Measurements from ENCODE around the gene KCNJ15.
"Not testable (repeated sequence)": the region's sequence is repeated elsewhere in the genome, so short reads cannot be mapped to it uniquely, and the experiment has no call there.

Gene KCNJ15

GRCh38 chr21:38228115-38228514, 28.7 kb upstream of the KCNJ15 start:
- DNase-seq (ENCODE audit: insufficient read length, low spot score) (no peak), FAIRE-seq (no peak)
- no peak for TF ChIP-seq TAF1 (IDR thresholded peaks at IDR 0.05; ENCODE audit: low read depth, low read length)
- TF ChIP-seq POU2F2 (IDR thresholded peaks at IDR 0.05; ENCODE audit: low read depth, low read length): no peak
- no peak for TF ChIP-seq SPI1 (IDR thresholded peaks at IDR 0.05; ENCODE audit: low read depth, low read length)
- TF ChIP-seq POLR2AphosphoS5 (IDR thresholded peaks at IDR 0.05; ENCODE audit: low read depth, low read length): no peak
- TF ChIP-seq PAX5 (IDR thresholded peaks at IDR 0.05; ENCODE audit: insufficient read depth, low read length, severe bottlenecking): no peak

- FAIRE-seq: no peak
- no peak for TF ChIP-seq PAX5 (IDR thresholded peaks at IDR 0.05; ENCODE audit: insufficient read depth, low read length, severe bottlenecking)
- no peak for TF ChIP-seq SPI1 (IDR thresholded peaks at IDR 0.05; ENCODE audit: low read depth, low read length)
- TF ChIP-seq TAF1 (IDR thresholded peaks at IDR 0.05; ENCODE audit: low read depth, low read length): no peak
- no peak for TF ChIP-seq POLR2AphosphoS5 (IDR thresholded peaks at IDR 0.05; ENCODE audit: low read depth, low read length)
- no peak for TF ChIP-seq POU2F2 (IDR thresholded peaks at IDR 0.05; ENCODE audit: low read depth, low read length)
- TF ChIP-seq POLR2A (IDR thresholded peaks at IDR 0.05; ENCODE audit: low read depth, low read length): no peak
- no peak for DNase-seq (ENCODE audit: insufficient read length, low spot score)
Measured at GRCh38 chr21:38228537-38228936, 28.3 kb upstream of the KCNJ15 start.

GRCh38 chr21:38229260-38229877, 27.4 kb upstream of the KCNJ15 start:
- FAIRE-seq (no peak), DNase-seq (ENCODE audit: insufficient read length, low spot score) (no peak)
- no peak for TF ChIP-seq SPI1 (IDR thresholded peaks at IDR 0.05; ENCODE audit: low read depth, low read length)
- no peak for TF ChIP-seq POLR2A (IDR thresholded peaks at IDR 0.05; ENCODE audit: low read depth, low read length)
- TF ChIP-seq TAF1 (IDR thresholded peaks at IDR 0.05; ENCODE audit: low read depth, low read length): no peak
- TF ChIP-seq POU2F2 (IDR thresholded peaks at IDR 0.05; ENCODE audit: low read depth, low read length): no peak
- no peak for TF ChIP-seq POLR2AphosphoS5 (IDR thresholded peaks at IDR 0.05; ENCODE audit: low read depth, low read length)
- TF ChIP-seq PAX5 (IDR thresholded peaks at IDR 0.05; ENCODE audit: insufficient read depth, low read length, severe bottlenecking): no peak

- DNase-seq (ENCODE audit: insufficient read length, low spot score) (no peak), FAIRE-seq (no peak)
- TF ChIP-seq POU2F2 (IDR thresholded peaks at IDR 0.05; ENCODE audit: low read depth, low read length): no peak
- no peak for TF ChIP-seq POLR2A (IDR thresholded peaks at IDR 0.05; ENCODE audit: low read depth, low read length)
- no peak for TF ChIP-seq PAX5 (IDR thresholded peaks at IDR 0.05; ENCODE audit: insufficient read depth, low read length, severe bottlenecking)
- no peak for TF ChIP-seq TAF1 (IDR thresholded peaks at IDR 0.05; ENCODE audit: low read depth, low read length)
Measured at GRCh38 chr21:38234395-38235142, 22.2 kb upstream of the KCNJ15 start.

GRCh38 chr21:38235251-38235650, 21.5 kb upstream of the KCNJ15 start:
- DNase-seq (ENCODE audit: insufficient read length, low spot score); FAIRE-seq: not testable (repeated sequence)

- DNase-seq (ENCODE audit: insufficient read length, low spot score): no peak
- no peak for FAIRE-seq
- TF ChIP-seq TAF1 (IDR thresholded peaks at IDR 0.05; ENCODE audit: low read depth, low read length) (no peak), POU2F2 (IDR thresholded peaks at IDR 0.05; ENCODE audit: low read depth, low read length) (no peak), POLR2AphosphoS5 (IDR thresholded peaks at IDR 0.05; ENCODE audit: low read depth, low read length) (no peak), PAX5 (IDR thresholded peaks at IDR 0.05; ENCODE audit: insufficient read depth, low read length, severe bottlenecking) (no peak), POLR2A (IDR thresholded peaks at IDR 0.05; ENCODE audit: low read depth, low read length) (no peak), SPI1 (IDR thresholded peaks at IDR 0.05; ENCODE audit: low read depth, low read length) (no peak)
Measured at GRCh38 chr21:38236232-38236631, 20.6 kb upstream of the KCNJ15 start.

- DNase-seq (ENCODE audit: insufficient read length, low spot score) (no peak), FAIRE-seq (no peak)
- no peak for TF ChIP-seq POU2F2 (IDR thresholded peaks at IDR 0.05; ENCODE audit: low read depth, low read length)
- no peak for TF ChIP-seq PAX5 (IDR thresholded peaks at IDR 0.05; ENCODE audit: insufficient read depth, low read length, severe bottlenecking)
- TF ChIP-seq TAF1 (IDR thresholded peaks at IDR 0.05; ENCODE audit: low read depth, low read length): no peak
- TF ChIP-seq POLR2A (IDR thresholded peaks at IDR 0.05; ENCODE audit: low read depth, low read length): no peak
- TF ChIP-seq SPI1 (IDR thresholded peaks at IDR 0.05; ENCODE audit: low read depth, low read length): no peak
- TF ChIP-seq POLR2AphosphoS5 (IDR thresholded peaks at IDR 0.05; ENCODE audit: low read depth, low read length): no peak
Measured at GRCh38 chr21:38239672-38240071, 17.1 kb upstream of the KCNJ15 start.

GRCh38 chr21:38240129-38240528, 16.7 kb upstream of the KCNJ15 start:
- DNase-seq (ENCODE audit: insufficient read length, low spot score): no peak
- FAIRE-seq: no peak
- no peak for TF ChIP-seq SPI1 (IDR thresholded peaks at IDR 0.05; ENCODE audit: low read depth, low read length)
- no peak for TF ChIP-seq PAX5 (IDR thresholded peaks at IDR 0.05; ENCODE audit: insufficient read depth, low read length, severe bottlenecking)
- TF ChIP-seq TAF1 (IDR thresholded peaks at IDR 0.05; ENCODE audit: low read depth, low read length): no peak
- TF ChIP-seq POLR2A (IDR thresholded peaks at IDR 0.05; ENCODE audit: low read depth, low read length): no peak
- TF ChIP-seq POU2F2 (IDR thresholded peaks at IDR 0.05; ENCODE audit: low read depth, low read length): no peak
- TF ChIP-seq POLR2AphosphoS5 (IDR thresholded peaks at IDR 0.05; ENCODE audit: low read depth, low read length): no peak

- DNase-seq (ENCODE audit: insufficient read length, low spot score) (no peak), FAIRE-seq (no peak)
- TF ChIP-seq POU2F2 (IDR thresholded peaks at IDR 0.05; ENCODE audit: low read depth, low read length) (no peak), TAF1 (IDR thresholded peaks at IDR 0.05; ENCODE audit: low read depth, low read length) (no peak), SPI1 (IDR thresholded peaks at IDR 0.05; ENCODE audit: low read depth, low read length) (no peak), POLR2AphosphoS5 (IDR thresholded peaks at IDR 0.05; ENCODE audit: low read depth, low read length) (no peak), PAX5 (IDR thresholded peaks at IDR 0.05; ENCODE audit: insufficient read depth, low read length, severe bottlenecking) (no peak), POLR2A (IDR thresholded peaks at IDR 0.05; ENCODE audit: low read depth, low read length) (no peak)
Measured at GRCh38 chr21:38241029-38241740, 15.6 kb upstream of the KCNJ15 start.

All from GM12891 (cell line).